ENCODE measurements around the gene GPR137. TPM values are rescaled to one million over a fixed set of nuclear protein-coding genes. Genes with fewer than 3 reads are reported as not detected.

Gene GPR137
- total RNA-seq, 4 donors from 2014 or later: 12.5 to 25.7 (median 20.0) TPM

DNA sequence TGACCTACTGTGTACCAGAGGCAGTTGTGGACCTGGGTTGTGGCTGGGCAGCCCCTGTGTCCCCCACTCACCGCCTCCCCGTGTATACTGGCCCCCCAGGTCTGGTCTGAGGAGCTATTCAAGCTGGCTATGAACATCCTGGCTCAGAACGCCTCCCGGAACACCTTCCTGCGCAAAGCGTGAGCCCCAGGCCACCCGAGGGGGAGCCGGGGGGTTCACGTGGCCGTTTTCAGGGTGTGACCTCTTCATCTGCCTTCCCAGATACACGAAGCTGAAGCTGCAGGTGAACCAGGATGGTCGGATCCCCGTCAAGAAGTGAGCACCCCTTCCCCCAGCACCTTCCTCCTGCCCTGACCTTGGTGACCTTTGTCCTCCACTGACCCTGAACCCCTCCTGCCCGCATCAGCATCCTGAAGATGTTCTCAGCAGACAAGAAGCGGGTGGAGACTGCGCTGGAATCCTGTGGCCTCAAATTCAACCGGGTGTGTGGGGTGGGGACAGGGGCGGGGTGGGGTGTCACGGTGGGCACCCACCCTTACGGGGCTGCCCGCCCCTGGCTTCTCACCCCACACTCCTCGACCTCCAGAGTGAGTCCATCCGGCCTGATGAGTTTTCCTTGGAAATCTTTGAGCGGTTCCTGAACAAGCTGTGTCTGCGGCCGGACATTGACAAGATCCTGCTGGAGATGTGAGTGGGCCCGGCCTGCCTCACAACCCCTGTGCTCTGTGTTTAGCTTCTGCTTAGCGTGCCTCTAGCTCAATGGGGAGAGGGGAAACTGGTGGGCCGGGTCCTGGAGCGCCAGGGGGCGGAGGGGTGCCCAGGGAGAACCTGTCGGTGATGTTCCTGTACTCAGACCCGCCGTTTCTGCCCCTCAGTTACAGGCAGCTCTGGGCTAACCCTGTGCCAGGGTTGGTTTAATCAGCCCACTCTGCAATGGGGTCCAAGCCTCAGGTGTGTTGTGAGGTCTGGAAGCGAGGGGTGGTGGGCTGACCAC lies 30.2 kb upstream of the GPR137 start:
- H3K4me3 ChIP-seq: no peak overlapping the region
- no peak for DNase-seq (ENCODE audit: low spot score in 2 of 2)
- TF ChIP-seq POLR2A (IDR thresholded peaks at IDR 0.05): no peak
- TF ChIP-seq EP300 (IDR thresholded peaks at IDR 0.05): no peak
- no peaks in the 10 kb centered on the region for H3K27me3 ChIP-seq
- H3K4me1 ChIP-seq: peaks cover 0 to 32% (median 20%) of the 10 kb centered on the region in 4 donors
- 84 to 91% methylated on average over 17 to 28 of the region's 35 CpGs for WGBS, 2 donors
- H3K9me3 ChIP-seq: no peaks in the 10 kb centered on the region
- H3K36me3 ChIP-seq: peaks cover 0 to 61% (median 6%) of the 10 kb centered on the region in 3 donors
- no peak overlapping the region for H3K27ac ChIP-seq

DNA sequence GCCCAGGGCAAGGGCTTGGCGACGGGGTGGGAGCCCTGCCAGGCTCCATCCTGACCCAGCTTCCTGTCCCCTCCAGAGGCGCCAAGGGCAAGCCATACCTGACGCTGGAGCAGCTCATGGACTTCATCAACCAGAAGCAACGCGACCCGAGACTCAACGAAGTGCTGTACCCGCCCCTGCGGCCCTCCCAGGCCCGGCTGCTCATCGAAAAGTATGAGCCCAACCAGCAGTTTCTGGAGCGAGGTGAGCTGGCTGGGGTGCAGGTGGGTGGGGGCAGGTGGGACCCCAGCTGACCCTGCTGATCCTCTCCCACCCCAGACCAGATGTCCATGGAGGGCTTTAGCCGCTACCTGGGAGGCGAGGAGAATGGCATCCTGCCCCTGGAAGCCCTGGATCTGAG lies 29.3 kb upstream of the GPR137 start:
- WGBS, 2 donors: 75 to 93% methylated on average over 5 to 13 of the region's 15 CpGs
- Histone ChIP-seq H3K4me3 (no peak overlapping the region), H3K27ac (no peak overlapping the region), H3K9me3 (no peaks in the 10 kb centered on the region), H3K36me3 (peaks cover 0 to 67% (median 6%) of the 10 kb centered on the region in 3 donors), H3K4me1 (peaks cover 0 to 25% (median 13%) of the 10 kb centered on the region in 4 donors), H3K27me3 (no peaks in the 10 kb centered on the region)
- no peak for TF ChIP-seq EP300 (IDR thresholded peaks at IDR 0.05)
- TF ChIP-seq POLR2A (IDR thresholded peaks at IDR 0.05): no peak
- TF ChIP-seq, protein P1, sequence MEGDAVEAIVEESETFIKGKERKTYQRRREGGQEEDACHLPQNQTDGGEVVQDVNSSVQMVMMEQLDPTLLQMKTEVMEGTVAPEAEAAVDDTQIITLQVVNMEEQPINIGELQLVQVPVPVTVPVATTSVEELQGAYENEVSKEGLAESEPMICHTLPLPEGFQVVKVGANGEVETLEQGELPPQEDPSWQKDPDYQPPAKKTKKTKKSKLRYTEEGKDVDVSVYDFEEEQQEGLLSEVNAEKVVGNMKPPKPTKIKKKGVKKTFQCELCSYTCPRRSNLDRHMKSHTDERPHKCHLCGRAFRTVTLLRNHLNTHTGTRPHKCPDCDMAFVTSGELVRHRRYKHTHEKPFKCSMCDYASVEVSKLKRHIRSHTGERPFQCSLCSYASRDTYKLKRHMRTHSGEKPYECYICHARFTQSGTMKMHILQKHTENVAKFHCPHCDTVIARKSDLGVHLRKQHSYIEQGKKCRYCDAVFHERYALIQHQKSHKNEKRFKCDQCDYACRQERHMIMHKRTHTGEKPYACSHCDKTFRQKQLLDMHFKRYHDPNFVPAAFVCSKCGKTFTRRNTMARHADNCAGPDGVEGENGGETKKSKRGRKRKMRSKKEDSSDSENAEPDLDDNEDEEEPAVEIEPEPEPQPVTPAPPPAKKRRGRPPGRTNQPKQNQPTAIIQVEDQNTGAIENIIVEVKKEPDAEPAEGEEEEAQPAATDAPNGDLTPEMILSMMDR (IDR thresholded peaks at IDR 0.05): no peak
- no peak for DNase-seq (ENCODE audit: low spot score in 2 of 2)

DNA sequence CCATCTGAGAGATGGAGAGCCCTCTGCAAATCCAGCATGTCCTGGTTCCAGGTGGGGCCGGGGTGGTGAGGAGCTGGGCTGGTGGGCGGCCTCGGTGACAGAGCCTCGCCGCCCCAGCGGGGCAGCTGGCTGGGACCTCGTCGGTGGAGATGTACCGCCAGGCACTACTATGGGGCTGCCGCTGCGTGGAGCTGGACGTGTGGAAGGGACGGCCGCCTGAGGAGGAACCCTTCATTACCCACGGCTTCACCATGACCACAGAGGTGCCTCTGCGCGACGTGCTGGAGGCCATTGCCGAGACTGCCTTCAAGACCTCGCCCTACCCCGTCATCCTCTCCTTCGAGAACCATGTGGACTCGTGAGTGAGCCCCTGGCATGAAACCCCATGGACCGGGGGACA lies 27.3 kb upstream of the GPR137 start:
- H3K9me3 ChIP-seq: no peaks in the 10 kb centered on the region
- no peaks in the 10 kb centered on the region for H3K27me3 ChIP-seq
- H3K27ac ChIP-seq: no peak overlapping the region
- no peak for DNase-seq (ENCODE audit: low spot score in 2 of 2)
- no peak for TF ChIP-seq EP300 (IDR thresholded peaks at IDR 0.05)
- TF ChIP-seq, protein P1 (IDR thresholded peaks at IDR 0.05): no peak
- no peak for TF ChIP-seq POLR2A (IDR thresholded peaks at IDR 0.05)
- no peak overlapping the region for H3K4me3 ChIP-seq
- H3K36me3 ChIP-seq: peaks cover 0 to 88% (median 6%) of the 10 kb centered on the region in 3 donors
- 80 to 88% methylated on average over 17 to 24 of the region's 24 CpGs for WGBS, 2 donors
- peaks cover 0 to 9% (median under 1%) of the 10 kb centered on the region in 4 donors for H3K4me1 ChIP-seq

DNA sequence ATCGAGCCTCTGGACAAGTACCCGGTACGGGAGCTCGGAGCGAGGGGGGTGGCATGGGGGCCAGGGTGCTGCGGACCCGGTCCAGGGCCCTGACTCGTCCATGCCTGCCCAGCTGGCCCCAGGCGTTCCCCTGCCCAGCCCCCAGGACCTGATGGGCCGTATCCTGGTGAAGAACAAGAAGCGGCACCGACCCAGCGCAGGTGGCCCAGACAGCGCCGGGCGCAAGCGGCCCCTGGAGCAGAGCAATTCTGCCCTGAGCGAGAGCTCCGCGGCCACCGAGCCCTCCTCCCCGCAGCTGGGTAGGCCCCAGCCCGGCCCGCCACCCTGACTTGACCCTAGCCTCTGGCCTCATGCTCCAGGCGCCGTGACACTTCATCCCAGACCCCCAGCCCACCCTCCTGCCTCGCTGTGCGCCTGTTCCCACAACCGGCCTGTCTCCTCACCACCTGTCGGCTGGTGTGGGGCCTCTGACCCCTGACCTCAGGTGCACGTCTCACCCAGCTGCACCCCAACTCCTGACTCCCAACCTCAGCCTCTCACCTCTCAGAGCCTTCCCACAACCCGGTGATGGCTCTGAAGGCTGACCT lies 26.6 kb upstream of the GPR137 start:
- H3K27me3 ChIP-seq: no peaks in the 10 kb centered on the region
- TF ChIP-seq, protein P1 (IDR thresholded peaks at IDR 0.05): no peak
- TF ChIP-seq EP300 (IDR thresholded peaks at IDR 0.05): no peak
- no peak for TF ChIP-seq POLR2A (IDR thresholded peaks at IDR 0.05)
- no peak for DNase-seq (ENCODE audit: low spot score in 2 of 2)
- H3K4me3 ChIP-seq: no peak overlapping the region
- 88 to 90% methylated on average over 25 to 32 of the region's 32 CpGs for WGBS, 2 donors
- H3K36me3 ChIP-seq: peaks cover 0 to 95% (median 6%) of the 10 kb centered on the region in 3 donors
- no peaks in the 10 kb centered on the region for H3K9me3 ChIP-seq
- H3K27ac ChIP-seq: no peak overlapping the region
- H3K4me1 ChIP-seq: peaks cover 0 to 2% (median 0%) of the 10 kb centered on the region in 4 donors

DNA sequence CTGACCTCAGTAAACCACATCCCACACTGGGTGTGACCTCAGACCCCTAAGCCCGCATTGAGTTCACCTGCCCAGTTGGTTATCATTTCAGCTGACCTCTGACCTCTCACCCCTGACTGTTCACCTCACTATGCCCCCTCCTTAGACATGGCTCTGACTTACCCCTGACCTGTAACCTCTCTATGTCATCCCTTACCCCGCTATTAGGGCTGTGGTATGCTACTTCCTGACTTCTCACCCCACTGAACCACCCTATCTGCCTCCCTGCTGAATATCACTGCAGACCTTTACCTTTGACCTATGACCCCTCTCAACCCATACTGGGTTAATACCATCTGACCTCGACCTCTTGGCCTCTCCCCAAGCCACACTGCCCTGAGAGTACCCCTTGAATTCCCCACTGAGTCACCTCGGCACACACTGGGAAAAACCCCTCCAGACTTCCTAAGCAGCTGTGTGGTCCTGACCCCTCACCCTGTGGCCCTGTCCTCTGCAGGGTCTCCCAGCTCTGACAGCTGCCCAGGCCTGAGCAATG lies 26.0 kb upstream of the GPR137 start:
- no peak overlapping the region for H3K27ac ChIP-seq
- no peaks in the 10 kb centered on the region for H3K4me1 ChIP-seq
- no peaks in the 10 kb centered on the region for H3K27me3 ChIP-seq
- no peaks in the 10 kb centered on the region for H3K9me3 ChIP-seq
- peaks cover 0 to 98% (median 6%) of the 10 kb centered on the region in 3 donors for H3K36me3 ChIP-seq
- TF ChIP-seq EP300 (IDR thresholded peaks at IDR 0.05) (no peak), POLR2A (IDR thresholded peaks at IDR 0.05) (no peak)
- TF ChIP-seq, protein P1 (IDR thresholded peaks at IDR 0.05): no peak
- no peak for DNase-seq (ENCODE audit: low spot score in 2 of 2)
- 68 to 77% methylated on average over 4 of the region's 4 CpGs for WGBS, 2 donors
- no peak overlapping the region for H3K4me3 ChIP-seq

All from tibial nerve (tissue), 4 donors.